ENCODE measurements around the gene NAPSA.
"Not testable (repeated sequence)": the region's sequence is repeated elsewhere in the genome, so short reads cannot be mapped to it uniquely, and the experiment has no call there.

NAPSA gene

GRCh38 chr19:50361290-50362029 is 4.0 kb downstream of the NAPSA start:
- no peak for FAIRE-seq
- no peak for DNase-seq (ENCODE audit: low spot score)

GRCh38 chr19:50359328-50359818 is 6.1 kb downstream of the NAPSA start:
- no peak for DNase-seq (ENCODE audit: low spot score)
- FAIRE-seq, result no peak

DNA sequence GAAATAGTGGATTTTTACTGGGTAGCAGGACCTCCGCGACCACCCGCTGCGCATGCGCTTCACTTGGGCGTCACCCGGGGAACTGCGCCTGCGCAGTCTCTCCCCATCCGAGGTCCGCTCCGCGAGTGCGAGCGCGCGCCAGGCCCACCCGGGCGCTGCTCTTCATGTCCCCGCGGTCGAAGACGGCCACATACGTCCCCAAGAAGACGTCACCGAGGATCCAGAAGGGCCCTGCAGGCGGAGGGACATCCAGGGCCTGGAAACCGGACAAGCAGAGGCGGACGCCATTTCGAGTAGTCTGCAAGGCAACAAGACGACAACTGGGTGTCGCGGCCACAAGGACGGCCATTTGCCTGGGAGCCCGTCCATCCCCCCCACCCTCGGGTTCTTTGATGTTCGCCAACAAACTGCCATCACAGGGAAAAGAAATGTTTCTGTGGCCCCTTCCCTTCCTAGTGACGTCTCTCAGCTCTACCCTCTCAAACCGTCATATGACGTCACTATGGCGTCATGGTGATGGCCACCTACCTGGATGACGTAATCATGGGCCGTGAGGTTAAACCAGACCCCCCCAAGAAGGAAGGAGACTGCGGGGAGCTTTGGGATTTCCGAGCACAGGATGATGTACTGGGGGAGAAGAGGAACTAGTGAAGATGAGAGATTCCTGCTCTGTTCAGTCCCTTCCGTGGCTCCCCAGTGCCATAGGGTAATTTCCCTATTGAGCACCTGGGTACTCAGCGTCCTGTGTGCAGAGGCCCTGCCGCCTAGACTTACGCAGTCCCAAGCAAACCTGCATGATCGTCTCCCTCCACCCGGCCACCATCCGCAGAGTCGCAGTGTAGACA is 6.7 kb downstream of the NAPSA start:
- no peak for DNase-seq (ENCODE audit: low spot score)
- no peak for FAIRE-seq

DNA sequence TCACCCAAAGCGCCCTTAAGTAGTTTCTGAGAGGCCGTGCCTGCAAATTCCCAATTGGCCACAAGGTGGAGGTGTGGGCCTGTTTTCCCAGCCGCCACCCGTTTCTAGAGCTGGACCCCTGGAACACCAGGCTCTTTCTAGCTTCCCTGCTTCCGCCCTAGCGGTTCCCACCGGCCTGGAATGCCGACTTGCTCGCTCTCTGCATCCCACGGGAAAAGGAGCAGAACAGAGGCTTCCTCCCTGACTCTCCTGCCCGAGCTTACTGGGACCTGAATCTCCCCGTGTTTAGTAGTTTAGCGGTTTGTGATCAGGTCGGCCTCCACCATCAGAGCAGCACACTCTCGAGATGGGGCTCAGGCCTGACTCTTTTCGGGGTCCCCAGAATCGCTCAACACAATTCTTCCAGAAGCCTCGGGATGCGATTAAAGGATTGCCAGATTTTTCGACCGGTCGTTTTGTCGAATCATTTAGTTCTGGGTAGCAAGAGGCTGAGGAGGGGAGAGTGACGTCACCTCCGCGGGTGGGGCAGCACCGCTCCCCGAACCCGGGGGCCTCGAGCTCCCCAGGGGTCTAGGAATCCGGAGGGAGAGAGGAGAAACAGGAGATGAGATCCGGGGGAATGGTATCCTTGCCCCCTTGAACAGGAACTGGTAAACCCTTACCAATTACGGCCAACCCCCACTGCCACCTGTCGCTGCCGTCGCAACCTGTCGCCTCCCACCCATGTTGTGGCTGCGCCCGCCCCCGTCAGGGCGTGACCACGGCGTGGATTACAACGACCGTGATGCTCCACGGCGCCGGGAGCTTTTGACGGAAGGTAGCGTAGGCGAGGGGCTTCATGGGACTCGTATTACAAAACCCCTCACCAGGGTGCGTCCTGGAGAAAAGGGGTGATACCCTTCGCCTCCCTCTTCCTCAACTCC is 8.0 kb downstream of the NAPSA start:
- FAIRE-seq, result no peak

GRCh38 chr19:50356691-50357177 is 8.7 kb downstream of the NAPSA start:
- FAIRE-seq (no peak), DNase-seq (ENCODE audit: low spot score) (no peak)

More for the DNA sequence above, 8.0 kb downstream of the NAPSA start:
- DNase-seq (ENCODE audit: low spot score), result no peak

DNA sequence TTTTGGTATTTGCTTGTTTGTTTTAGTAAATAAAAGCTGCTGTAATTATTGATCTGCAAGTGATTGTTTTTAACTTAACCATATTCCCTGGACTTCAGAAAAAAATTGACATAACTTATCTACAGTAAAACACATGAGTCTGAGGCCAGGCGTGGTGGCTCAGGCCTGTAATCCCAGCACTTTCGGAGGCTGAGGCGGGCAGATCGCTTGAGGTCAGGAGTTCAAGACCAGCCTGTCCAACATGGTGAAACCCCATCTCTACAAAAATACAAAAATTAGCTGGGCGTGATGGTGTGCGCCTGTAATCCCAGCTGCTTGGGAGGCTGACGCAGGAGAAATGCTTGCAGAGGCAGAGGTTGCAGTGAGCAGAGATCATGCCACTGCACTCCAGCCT is 12.0 kb downstream of the NAPSA start:
- not testable (repeated sequence) for FAIRE-seq; DNase-seq (ENCODE audit: low spot score)

DNA sequence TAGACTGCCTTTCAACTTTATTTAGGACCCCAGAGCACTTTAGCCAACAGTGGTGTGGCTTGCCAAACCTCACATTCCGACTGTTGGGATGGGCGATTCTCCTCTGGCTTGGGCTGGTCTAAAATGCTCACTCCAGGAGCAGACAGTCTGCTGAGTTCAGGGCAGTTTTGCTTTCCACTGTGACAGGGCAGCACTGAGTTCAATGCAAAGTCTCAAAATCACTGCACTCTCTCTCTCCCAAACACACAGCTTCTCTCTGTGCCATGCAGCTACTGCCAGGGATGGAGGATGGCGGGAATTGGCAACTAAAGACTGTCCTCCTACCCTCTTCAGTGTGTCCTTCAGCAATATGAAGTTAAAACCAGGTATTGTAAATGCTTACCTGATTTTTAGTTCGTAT is 13.2 kb downstream of the NAPSA start:
- FAIRE-seq (no peak), DNase-seq (ENCODE audit: low spot score) (no peak)

DNA sequence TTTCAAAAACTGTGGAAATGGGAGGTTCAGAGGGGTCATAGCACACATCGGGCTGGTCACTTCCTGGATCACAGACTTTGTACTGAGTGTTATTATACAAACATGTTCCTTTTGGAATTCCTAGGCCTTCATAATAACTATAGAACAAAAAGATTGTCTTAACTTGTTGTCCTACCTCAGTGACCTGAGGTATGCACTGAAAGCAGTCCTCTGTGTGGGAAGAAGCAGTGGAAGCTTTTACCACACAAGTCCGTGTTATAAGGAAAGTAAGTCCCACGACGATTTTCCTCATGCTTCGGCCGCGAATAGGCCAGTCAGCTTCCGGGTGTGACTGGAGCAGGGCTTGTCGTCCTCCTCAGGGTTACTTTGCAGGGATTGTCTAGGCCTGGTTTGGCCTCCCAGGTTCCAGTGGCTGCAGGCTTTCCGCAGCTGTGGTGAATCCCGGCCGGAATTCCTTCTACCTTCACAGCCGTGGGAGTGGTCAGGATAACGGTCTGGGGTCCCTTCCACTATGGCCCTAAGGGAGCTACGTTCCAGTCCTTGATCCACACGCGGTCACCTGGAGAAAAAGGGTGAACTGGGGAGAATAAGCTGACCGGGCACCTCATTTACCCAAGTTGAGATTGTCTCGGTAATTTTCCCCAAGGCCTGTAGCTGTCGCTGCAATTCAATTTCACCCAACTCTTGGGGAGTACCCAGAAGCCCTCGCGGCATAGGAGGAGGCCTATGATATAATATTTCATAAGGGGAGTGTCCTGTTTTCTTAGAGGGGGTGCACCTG is 16.0 kb downstream of the NAPSA start:
- DNase-seq (ENCODE audit: low spot score) (no peak), FAIRE-seq (no peak)

DNA sequence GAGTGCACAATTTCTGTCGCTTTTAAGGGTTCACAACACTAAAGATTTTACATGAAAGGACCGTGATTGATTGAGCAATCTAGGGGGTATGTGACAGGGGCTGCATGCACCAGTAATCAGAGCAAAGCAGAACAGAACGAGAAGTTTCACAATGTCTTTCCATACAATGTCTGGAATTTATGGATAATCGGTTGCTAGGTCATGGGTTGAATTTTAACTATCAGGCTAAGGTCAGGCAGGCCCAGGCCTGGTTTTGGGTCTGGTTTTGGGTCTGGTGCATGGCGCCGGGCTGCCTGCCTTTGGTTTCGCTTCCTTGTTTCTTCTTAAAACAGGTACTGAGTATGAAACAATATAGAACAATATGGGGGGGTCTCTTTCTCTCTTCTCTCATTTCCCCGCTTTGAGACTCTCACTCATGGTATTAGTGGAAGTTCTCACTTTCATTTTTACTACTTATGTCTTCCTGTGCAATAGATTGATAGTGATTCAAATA is 18.3 kb downstream of the NAPSA start:
- not testable (repeated sequence) for FAIRE-seq; DNase-seq (ENCODE audit: low spot score)

DNA sequence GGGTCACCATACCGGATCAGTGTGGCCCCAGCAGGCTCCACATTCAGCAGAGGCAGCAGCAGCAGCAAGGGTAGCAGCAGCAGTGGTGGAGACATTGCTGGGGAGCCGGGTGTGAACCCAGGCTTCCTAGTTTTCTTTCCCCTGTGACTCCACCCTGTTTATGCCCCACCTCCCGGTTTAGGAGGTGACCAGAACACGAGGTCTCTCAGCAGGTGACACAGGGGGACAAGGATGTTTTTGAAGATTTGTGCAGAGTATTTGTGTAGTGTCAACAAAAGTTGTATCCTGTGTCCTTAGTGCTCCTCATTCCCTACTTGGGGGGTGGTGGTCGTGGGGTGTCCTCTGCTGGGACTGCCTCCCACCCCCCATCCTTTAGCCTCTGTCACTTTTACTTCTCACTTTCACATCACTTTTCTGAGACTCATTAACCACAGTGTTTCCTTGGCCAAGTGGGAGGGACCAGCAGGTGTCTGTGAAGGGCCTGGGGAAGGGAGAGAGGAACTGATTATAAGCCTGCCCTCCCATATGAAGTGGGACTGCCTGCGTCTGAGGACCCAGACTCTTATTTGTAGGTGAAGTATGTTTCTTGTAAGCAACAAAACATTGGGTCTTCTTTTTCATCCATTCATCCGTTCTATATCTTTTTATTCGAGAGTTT is 20.6 kb downstream of the NAPSA start:
- DNase-seq (ENCODE audit: low spot score) (no peak), FAIRE-seq (no peak)

DNA sequence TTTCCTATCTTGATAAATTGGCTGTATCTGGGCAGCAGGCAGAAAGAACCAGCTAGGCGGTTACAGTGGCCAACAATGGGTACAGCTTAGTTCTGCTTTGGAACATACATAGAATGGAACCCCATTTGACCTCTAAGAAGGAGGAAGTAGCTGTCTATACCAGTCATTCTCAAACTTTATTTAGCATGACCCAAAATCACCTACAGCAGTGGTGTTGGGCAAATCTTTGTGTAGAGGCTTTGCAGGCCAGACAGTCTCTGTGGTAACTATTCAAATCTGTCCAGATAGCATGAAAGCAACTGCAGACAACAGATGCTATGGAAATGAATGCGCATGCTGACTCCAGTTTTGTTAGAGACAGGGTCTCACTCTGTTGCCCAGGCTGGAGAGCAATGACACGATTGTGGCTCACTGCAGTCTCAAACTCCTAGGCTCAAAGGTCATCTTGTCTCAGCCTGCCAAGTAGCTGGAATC is 24.3 kb downstream of the NAPSA start:
- no peak for DNase-seq (ENCODE audit: low spot score)
- no peak for FAIRE-seq

DNA sequence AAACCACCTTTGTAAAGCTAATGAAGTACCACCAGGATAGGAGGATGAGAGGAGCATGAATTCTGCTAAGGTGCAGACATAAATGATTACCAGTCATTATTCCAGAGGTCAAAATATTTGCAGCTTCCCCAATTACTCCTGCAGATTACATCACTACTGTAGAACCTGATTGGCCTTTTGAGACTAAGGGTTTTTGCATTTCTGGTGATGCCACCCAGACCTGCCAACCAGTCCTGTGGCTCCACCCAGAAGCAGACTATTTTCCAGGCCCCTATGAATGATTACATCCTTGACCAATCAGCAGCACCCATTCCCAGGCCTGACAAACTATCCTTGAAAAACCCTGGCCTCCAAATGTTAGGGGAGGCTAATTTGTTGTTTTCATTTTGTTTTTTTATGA is 25.1 kb downstream of the NAPSA start:
- no peak for DNase-seq (ENCODE audit: low spot score)
- no peak for FAIRE-seq

- not testable (repeated sequence) for DNase-seq (ENCODE audit: low spot score); FAIRE-seq
These were observed 28.4 kb downstream of the NAPSA start for GRCh38 chr19:50337031-50337430.

DNA sequence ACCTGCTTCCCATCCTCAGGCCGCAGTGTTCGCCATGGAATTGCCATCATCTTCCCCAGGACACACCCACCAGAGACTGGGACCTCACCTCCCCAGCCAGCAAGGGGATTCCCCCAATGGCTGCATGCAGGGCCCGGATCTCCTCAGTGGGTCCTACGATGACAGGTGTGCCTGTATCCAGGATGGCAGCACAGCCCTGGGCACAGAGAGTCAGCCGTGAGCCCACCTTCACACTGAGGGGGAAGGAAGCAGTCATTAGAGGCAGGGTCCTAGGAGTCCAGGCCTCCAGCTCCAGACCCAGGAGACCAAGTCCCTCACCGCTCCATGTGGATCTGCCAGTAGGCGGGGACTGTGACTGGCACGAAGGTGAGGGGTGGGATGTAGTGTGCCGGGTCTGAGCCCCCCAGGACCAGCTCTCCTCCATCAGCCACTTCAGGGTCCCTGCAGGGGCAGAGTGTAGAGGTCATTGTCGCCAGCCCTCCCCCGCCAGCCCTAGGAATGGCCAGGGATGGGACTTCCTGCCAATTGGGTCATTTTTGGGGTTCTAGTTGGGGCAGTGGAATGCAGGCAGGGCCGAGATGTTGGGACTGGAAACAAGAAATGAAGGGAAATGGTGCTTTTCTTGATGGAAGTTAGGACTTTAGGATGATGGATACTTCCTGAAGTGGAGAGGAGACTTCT is 30.6 kb downstream of the NAPSA start:
- no peak for DNase-seq (ENCODE audit: low spot score)
- FAIRE-seq, result no peak

DNA sequence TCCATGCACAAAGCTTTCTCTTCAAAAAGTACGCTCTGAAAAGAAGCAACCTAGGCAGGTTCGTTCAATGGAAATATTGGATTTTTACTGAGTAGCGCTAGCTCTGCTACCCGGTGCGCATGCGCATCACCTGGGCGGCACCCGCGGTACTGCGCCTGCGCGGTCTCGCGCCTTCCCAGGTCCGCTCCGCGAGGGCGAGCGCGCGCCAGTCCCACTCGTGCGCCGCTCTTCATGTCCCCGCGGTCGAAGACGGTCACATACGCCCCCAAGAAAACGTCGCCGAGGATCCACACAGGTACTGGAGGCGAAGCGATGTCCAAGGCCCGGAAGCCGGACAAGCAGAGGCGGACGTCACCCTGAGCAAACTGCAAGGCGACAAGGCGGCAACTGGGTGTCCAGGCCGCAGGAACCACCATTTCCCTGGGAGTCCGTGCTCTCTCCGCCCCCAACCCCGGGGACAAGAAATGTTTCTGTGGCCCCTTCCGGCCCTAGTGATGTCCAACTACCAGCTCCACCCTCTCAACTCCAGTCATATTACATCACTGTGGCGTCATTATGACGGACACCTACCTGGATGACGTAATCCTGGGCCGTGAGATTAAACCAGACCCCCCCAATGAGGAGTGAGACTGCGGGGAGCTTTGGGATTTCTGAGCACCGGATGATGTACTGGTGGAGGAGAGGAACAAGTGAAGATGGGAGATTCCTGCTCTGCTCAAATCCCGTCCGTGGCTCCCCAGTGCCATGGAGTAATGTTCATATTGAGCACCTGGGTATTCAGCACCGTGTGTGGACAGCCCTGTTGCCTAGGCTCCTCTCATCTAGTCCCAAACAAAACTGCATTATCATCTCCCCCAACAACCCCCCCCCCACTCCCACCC is 31.5 kb downstream of the NAPSA start:
- FAIRE-seq, result no peak
- no peak for DNase-seq (ENCODE audit: low spot score)

- DNase-seq (ENCODE audit: low spot score), result no peak
- FAIRE-seq, result no peak
These were observed 32.2 kb downstream of the NAPSA start for GRCh38 chr19:50333235-50333736.

DNA sequence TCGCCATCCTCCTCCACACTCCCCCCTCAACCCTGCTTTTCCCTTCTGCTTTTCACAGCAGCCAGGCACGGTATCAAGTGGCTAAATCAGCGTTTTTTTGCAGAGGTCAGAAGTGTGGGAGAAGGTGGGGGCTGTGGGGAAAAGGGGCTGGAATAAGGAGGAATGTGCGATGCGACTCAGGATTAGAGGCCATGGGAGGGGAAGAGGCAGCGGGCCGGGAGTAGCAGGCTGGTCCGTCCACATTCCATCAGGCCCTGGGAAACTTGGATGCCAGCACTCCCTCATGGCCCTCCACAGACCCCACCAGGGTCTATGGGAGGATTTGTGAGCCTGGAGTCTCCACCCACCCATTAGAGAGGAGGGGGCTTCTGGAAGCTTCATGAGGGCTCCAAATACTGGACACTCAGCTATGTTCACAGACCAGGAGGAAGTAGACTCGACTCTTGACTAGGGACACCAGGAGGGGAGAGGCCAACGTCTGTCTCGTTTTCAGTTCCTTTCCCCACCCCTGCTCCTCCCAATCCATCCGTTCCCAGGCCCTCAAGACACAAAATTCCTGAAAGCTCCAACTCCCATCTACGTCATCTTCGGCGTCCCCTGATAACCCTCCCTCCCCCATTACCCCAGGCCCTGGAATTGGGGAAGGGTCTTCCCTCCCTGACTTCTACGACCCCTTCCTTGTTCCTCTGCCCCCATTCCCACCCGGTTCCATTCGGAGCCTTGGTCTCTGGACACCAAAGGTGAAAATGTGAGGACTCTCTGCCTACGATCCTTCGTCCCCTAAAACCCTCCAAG is 33.0 kb downstream of the NAPSA start:
- no peak for FAIRE-seq
- no peak for DNase-seq (ENCODE audit: low spot score)

Measured in RCC 7860 (cell line).